Left lung (tissue), 10 donors: ENCODE measurements around the gene DAAM2. TPM values are rescaled to one million over a fixed set of nuclear protein-coding genes. Genes with fewer than 3 reads are reported as not detected.

Source experiments
- ATAC-seq: fragments of 200-7000 bp; cut with Tn5 transposase; one replicate; pipeline ENCODE4 v1.9.1; 2020; ENCODE audit warnings: moderate library complexity
- DNase-seq, 4 donors: peaks; one replicate each; pipeline ENCODE4 v3.0.0-alpha.2; 2013 to 2020
- H3K27ac ChIP-seq, 2 donors: fragments of 200-600 bp; sonication (generic) in 1 of 2; one replicate each; pipeline versions ENCODE4 v1.5.0 to v1.8.0; 2020 to 2021
- H3K27me3 ChIP-seq, 2 donors: fragments of 200-600 bp; sonication (generic) in 1 of 2; one replicate each; pipeline versions ENCODE4 v1.5.0 to v1.8.0; 2020 to 2021
- H3K36me3 ChIP-seq, 2 donors: fragments of 200-600 bp; sonication (generic) in 1 of 2; one replicate each; pipeline versions ENCODE4 v1.5.0 to v1.8.0; 2020 to 2021
- H3K4me1 ChIP-seq, 2 donors: fragments of 200-600 bp; one replicate each; pipeline ENCODE4 v1.8.0; 2021
- H3K4me3 ChIP-seq, 2 donors: fragments of 200-600 bp; sonication (generic) in 1 of 2; one replicate each; pipeline versions ENCODE4 v1.5.0 to v1.8.0; 2020 to 2021; ENCODE audit warnings: mild to moderate bottlenecking in 1 of 2
- H3K9me3 ChIP-seq, 2 donors: fragments of 200-600 bp; sonication (generic) in 1 of 2; one replicate each; pipeline versions ENCODE4 v1.5.0 to v1.8.0; 2020 to 2021
- CTCF ChIP-seq, 2 donors: fragments of 200-600 bp; sonication (generic) in 1 of 2; IDR thresholded peaks; one replicate each; pipeline versions ENCODE4 v1.5.0 to v1.8.0; 2021; ENCODE audit warnings: antibody characterized with exemption in 2 of 2
- intact Hi-C, 2 donors: fragments of 100-400 bp; cut with DNase I; formaldehyde crosslinking; loops; one replicate each; pipeline versions ENCODE4 v1.11.2 to v1.14.2; 2022
- polyA plus RNA-seq, 6 donors: library from polyadenylated mRNA; unstranded; fragments of 120-200 nt; gene quantifications; one replicate each; pipeline ENCODE4 v1.2.1, GENCODE V29; 2013; ENCODE audit not compliant: insufficient read length in 6 of 6
- total RNA-seq, 2 donors: library from RNA; stranded (reverse); fragmentation: NEBNext Ultra II Directional; extraction: Animal tissue kit (Norgen Biotek cat#: 25700); gene quantifications; one replicate each; pipeline ENCODE4 v1.2.1, GENCODE V29; 2021
- donor health status: DM: no; HTN: yes; CAD: no.
- donor health status: DM: no; HTN: no; CAD: no.

The DAAM2 gene
- total and polyA plus RNA-seq, 8 donors, result 28.8 to 67.6 (median 39.9) TPM

GRCh38 chr6:39841291-39841690, 49.1 kb downstream of the DAAM2 start:
- peak; percentile 90 for ATAC-seq
- no peaks in the 10 kb centered on the region for H3K36me3 ChIP-seq
- H3K4me3 ChIP-seq, result no peak overlapping the region
- peaks cover 0 to 15% of the 10 kb centered on the region in 2 donors for H3K4me1 ChIP-seq
- peak overlapping the region; percentile 57 to 69 for H3K27ac ChIP-seq
- peak in 2 of 4 donors; percentile 25 to 58 for DNase-seq
- intact Hi-C loops, result no loop called here
- peaks cover 0 to 1% of the 10 kb centered on the region in 2 donors for H3K27me3 ChIP-seq
- H3K9me3 ChIP-seq, result no peaks in the 10 kb centered on the region
- TF ChIP-seq CTCF (IDR thresholded peaks at IDR 0.05), result no peak

- intact Hi-C loops, result no loop called here
- H3K27me3 ChIP-seq, result no peaks in the 10 kb centered on the region
- no peaks in the 10 kb centered on the region for H3K36me3 ChIP-seq
- no peak for TF ChIP-seq CTCF (IDR thresholded peaks at IDR 0.05)
- H3K4me1 ChIP-seq, result peaks cover 2 to 16% of the 10 kb centered on the region in 2 donors
- peak overlapping the region; percentile 57 to 69 for H3K27ac ChIP-seq
- H3K4me3 ChIP-seq, result no peak overlapping the region
- DNase-seq, result peak in 2 of 4 donors; percentile 28 to 69
- no peaks in the 10 kb centered on the region for H3K9me3 ChIP-seq
- peak; percentile 93 for ATAC-seq
Measured at GRCh38 chr6:39841923-39842322, 49.7 kb downstream of the DAAM2 start.

- Histone ChIP-seq H3K36me3 (no peaks in the 10 kb centered on the region), H3K4me1 (peaks cover 4 to 25% of the 10 kb centered on the region in 2 donors), H3K9me3 (no peaks in the 10 kb centered on the region), H3K4me3 (no peak overlapping the region), H3K27ac (peak overlapping the region in 1 of 2 donors; percentile 5), H3K27me3 (no peaks in the 10 kb centered on the region)
- ATAC-seq, result no peak
- no peak for DNase-seq
- TF ChIP-seq CTCF (IDR thresholded peaks at IDR 0.05), result no peak
- intact Hi-C loops, result no loop called here
Measured at GRCh38 chr6:39843305-39844020, 51.3 kb downstream of the DAAM2 start.

- no peak for TF ChIP-seq CTCF (IDR thresholded peaks at IDR 0.05)
- Histone ChIP-seq H3K27me3 (no peaks in the 10 kb centered on the region), H3K4me1 (peaks cover 4 to 25% of the 10 kb centered on the region in 2 donors), H3K4me3 (no peak overlapping the region), H3K36me3 (no peaks in the 10 kb centered on the region), H3K9me3 (no peaks in the 10 kb centered on the region), H3K27ac (no peak overlapping the region)
- ATAC-seq (no peak), DNase-seq (no peak)
- intact Hi-C loops, result no loop called here
Measured at GRCh38 chr6:39844866-39845265, 52.7 kb downstream of the DAAM2 start.

GRCh38 chr6:39847221-39847620, 55.0 kb downstream of the DAAM2 start:
- ATAC-seq, result peak; percentile 43
- DNase-seq, result peak in 2 of 4 donors; percentile 41 to 73
- no peak for TF ChIP-seq CTCF (IDR thresholded peaks at IDR 0.05)
- no peaks in the 10 kb centered on the region for H3K9me3 ChIP-seq
- H3K4me1 ChIP-seq, result peaks cover 4 to 17% of the 10 kb centered on the region in 2 donors
- intact Hi-C loops, result no loop called here
- H3K4me3 ChIP-seq, result no peak overlapping the region
- no peak overlapping the region for H3K27ac ChIP-seq
- no peaks in the 10 kb centered on the region for H3K36me3 ChIP-seq
- no peaks in the 10 kb centered on the region for H3K27me3 ChIP-seq
